C4-2B (cell line): ENCODE results near the gene STT3B.

Experiments used
- H3K27ac ChIP-seq: fragments of 450-650 bp; 2 replicates; pipeline ENCODE4 v1.5.1; 2017
- ZFX ChIP-seq: fragments of 450-650 bp; IDR thresholded peaks from 2 replicates; pipeline ENCODE4 v1.6.1; 2017
- TF ChIP-seq, protein P1 (sequence below): fragments of 450-650 bp; conservative IDR thresholded peaks from 2 replicates; pipeline ENCODE4 v1.5.1; 2017; ENCODE audit warnings: mild to moderate bottlenecking

STT3B gene

DNA sequence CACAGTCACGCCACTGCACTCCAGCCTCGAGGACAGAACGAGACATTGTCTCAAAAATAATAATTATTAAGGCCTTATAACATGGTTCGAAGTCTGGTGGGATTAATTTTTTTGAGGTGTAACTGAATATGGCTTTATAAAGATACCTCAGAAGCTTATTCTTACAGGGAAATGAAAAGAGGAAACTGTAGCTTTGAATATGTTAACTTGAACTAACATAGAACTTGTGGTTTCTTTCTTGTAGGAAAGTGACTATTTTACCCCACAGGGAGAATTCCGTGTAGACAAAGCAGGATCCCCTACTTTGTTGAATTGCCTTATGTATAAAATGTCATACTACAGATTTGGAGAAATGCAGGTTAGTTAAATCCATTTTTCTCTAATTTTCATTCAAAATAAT, 96.3 kb downstream of the STT3B start:
- H3K27ac ChIP-seq = no peak overlapping the region
- TF ChIP-seq ZFX = no peak
- TF ChIP-seq, protein P1, sequence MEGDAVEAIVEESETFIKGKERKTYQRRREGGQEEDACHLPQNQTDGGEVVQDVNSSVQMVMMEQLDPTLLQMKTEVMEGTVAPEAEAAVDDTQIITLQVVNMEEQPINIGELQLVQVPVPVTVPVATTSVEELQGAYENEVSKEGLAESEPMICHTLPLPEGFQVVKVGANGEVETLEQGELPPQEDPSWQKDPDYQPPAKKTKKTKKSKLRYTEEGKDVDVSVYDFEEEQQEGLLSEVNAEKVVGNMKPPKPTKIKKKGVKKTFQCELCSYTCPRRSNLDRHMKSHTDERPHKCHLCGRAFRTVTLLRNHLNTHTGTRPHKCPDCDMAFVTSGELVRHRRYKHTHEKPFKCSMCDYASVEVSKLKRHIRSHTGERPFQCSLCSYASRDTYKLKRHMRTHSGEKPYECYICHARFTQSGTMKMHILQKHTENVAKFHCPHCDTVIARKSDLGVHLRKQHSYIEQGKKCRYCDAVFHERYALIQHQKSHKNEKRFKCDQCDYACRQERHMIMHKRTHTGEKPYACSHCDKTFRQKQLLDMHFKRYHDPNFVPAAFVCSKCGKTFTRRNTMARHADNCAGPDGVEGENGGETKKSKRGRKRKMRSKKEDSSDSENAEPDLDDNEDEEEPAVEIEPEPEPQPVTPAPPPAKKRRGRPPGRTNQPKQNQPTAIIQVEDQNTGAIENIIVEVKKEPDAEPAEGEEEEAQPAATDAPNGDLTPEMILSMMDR = no peak

DNA sequence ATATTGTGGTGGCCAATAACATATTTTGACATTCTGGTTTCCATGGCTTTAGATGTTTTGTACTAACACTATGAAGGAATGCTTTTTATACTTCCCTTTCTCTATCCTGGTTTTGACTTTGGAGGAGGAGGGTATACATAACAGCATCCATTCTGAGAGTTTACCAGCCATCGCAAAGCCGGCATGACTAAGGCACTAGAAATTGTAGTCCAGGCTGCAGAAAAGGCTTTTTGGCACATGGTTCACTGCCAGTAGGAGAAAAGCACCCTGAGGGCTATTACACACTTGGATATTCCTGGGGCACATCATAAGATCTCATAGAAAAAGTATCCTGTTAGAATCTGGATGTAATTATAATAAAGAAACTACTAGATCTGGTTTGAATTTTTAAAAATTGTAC, 101.8 kb downstream of the STT3B start:
- TF ChIP-seq, protein P1 = no peak
- TF ChIP-seq ZFX = no peak
- no peak overlapping the region for H3K27ac ChIP-seq

- TF ChIP-seq, protein P1 = no peak
- TF ChIP-seq ZFX = no peak
- H3K27ac ChIP-seq = no peak overlapping the region
Observed at GRCh38 chr3:31635545-31635944, 102.8 kb downstream of the STT3B start.

DNA sequence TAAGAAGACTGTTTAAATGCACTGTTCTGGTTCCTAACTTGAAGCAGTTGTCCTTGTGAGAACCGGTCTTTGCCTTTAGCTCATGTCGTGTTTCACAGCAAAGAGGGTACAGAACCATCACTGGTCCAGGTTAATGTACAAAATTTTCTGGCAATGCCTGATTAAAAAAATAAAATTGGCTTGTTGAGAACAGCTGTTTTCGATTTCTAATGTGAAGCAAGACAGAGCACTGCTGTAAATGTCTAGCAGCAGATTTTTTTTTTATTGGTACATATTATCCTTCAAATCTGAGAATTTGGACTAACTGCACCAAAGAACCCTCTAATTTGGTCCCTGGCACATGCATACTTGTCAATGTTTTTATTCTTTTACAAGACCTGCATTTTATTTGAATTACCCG, 103.3 kb downstream of the STT3B start:
- H3K27ac ChIP-seq = no peak overlapping the region
- TF ChIP-seq ZFX = no peak
- TF ChIP-seq, protein P1 = no peak

- TF ChIP-seq, protein P1 = no peak
- no peak for TF ChIP-seq ZFX
- H3K27ac ChIP-seq = no peak overlapping the region
Observed at GRCh38 chr3:31636694-31637442, 104.1 kb downstream of the STT3B start.

DNA sequence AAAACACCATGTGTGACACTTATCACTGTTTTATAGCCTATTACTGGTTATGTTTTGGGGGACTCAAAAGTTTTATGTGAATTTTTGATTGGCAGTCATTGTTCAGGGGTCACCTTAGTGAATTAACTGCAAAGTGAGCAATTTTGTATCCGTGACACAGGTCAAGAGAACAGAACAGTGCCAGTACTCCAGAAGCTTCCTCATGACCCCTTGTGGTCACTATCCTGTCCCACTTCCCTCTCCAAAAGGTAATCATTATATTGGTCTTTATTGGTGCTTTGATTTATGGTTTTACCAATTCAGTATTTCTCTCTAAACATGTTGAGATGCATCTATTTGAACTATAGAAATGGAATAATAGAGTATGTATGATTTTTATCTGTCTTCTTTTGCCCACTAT, 107.1 kb downstream of the STT3B start:
- H3K27ac ChIP-seq = no peak overlapping the region
- TF ChIP-seq ZFX = no peak
- TF ChIP-seq, protein P1 = peak; percentile 8; the same call in 1 of the 2 replicates

DNA sequence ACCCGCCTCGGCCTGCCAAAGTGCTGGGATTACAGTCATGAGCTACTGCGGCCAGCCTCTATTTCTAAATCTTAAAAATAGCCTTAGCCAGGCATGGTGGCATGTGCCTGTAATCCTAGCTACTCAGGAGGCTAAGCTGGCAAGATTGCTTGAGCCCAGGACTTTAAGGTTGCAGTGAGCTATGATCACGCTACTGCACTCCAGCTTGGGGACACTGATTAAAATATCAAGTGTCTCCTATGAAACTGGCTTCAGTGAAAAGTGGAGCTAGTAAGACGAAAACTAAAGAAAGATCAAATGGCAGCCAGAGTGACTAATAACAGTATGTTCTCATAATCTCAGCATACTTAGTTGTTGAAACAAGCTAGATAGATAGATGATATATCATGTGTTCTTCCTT, 112.5 kb downstream of the STT3B start:
- TF ChIP-seq ZFX = no peak
- TF ChIP-seq, protein P1 = no peak
- H3K27ac ChIP-seq = no peak overlapping the region
